Measurements from ENCODE around the gene HIRA. TPM values are rescaled to one million over a fixed set of nuclear protein-coding genes. Genes with fewer than 3 reads are reported as not detected.

HIRA gene
- total and polyA plus RNA-seq, 4 donors = 4.1 to 32.5 (median 23.0) TPM

- no peak for DNase-seq (ENCODE audit: low spot score)
- Histone ChIP-seq H3K36me3 (ENCODE audit: control insufficient read depth in 4 of 4, insufficient read depth in 3 of 4, low read depth in 1 of 4, low read length in 3 of 4) (peaks cover 0 to 13% (median 4%) of the 10 kb centered on the region in 4 donors), H3K4me1 (ENCODE audit: control insufficient read depth in 4 of 4, insufficient read depth in 4 of 4, low read length in 3 of 4) (peaks cover 4 to 23% (median 12%) of the 10 kb centered on the region in 4 donors)
Observed at GRCh38 chr22:19443544-19444211, 12.1 kb upstream of the HIRA start.

GRCh38 chr22:19442166-19442565 lies 10.6 kb upstream of the HIRA start:
- Histone ChIP-seq H3K4me3 (ENCODE audit: low read depth in 1 of 3, low read length in 3 of 3) (no peak overlapping the region), H3K36me3 (ENCODE audit: control insufficient read depth in 4 of 4, insufficient read depth in 3 of 4, low read depth in 1 of 4, low read length in 3 of 4) (peaks cover 0 to 13% (median 4%) of the 10 kb centered on the region in 4 donors), H3K27ac (ENCODE audit: low read depth in 1 of 2, low read length in 2 of 2) (no peak overlapping the region), H3K27me3 (ENCODE audit: control insufficient read depth in 4 of 4, insufficient read depth in 4 of 4, low read length in 3 of 4) (no peaks in the 10 kb centered on the region), H3K9me3 (ENCODE audit: control insufficient read depth in 4 of 4, low read length in 3 of 4) (no peaks in the 10 kb centered on the region), H3K4me1 (ENCODE audit: control insufficient read depth in 4 of 4, insufficient read depth in 4 of 4, low read length in 3 of 4) (peaks cover 0 to 17% (median 7%) of the 10 kb centered on the region in 4 donors), H3K9ac (ENCODE audit: low read depth in 1 of 2, low read length in 2 of 2) (no peak overlapping the region)
- 96% methylated on average over 2 of the region's 2 CpGs for WGBS
- no peak for TF ChIP-seq RAD21 (IDR thresholded peaks at IDR 0.05)
- TF ChIP-seq NR2F2 (IDR thresholded peaks at IDR 0.05) = no peak
- TF ChIP-seq HNF4G (IDR thresholded peaks at IDR 0.05) = no peak
- no peak for TF ChIP-seq RXRA (IDR thresholded peaks at IDR 0.05)
- TF ChIP-seq TAF1 (conservative IDR thresholded peaks at IDR 0.05) = no peak
- TF ChIP-seq CTCF (IDR thresholded peaks at IDR 0.05; ENCODE audit: low read depth, low read length, missing input control) = no peak
- no peak for TF ChIP-seq SP1 (IDR thresholded peaks at IDR 0.05)
- DNase-seq (ENCODE audit: low spot score) = no peak

More at GRCh38 chr22:19443544-19444211, 12.1 kb upstream of the HIRA start:
- 82% methylated on average over 7 of the region's 7 CpGs for WGBS
- Histone ChIP-seq H3K27ac (ENCODE audit: low read depth in 1 of 2, low read length in 2 of 2) (no peak overlapping the region), H3K4me3 (ENCODE audit: low read depth in 1 of 3, low read length in 3 of 3) (no peak overlapping the region), H3K27me3 (ENCODE audit: control insufficient read depth in 4 of 4, insufficient read depth in 4 of 4, low read length in 3 of 4) (no peaks in the 10 kb centered on the region), H3K9ac (ENCODE audit: low read depth in 1 of 2, low read length in 2 of 2) (no peak overlapping the region), H3K9me3 (ENCODE audit: control insufficient read depth in 4 of 4, low read length in 3 of 4) (no peaks in the 10 kb centered on the region)
- TF ChIP-seq GABPA (IDR thresholded peaks at IDR 0.05 in 1 of 2, conservative IDR thresholded peaks at IDR 0.05 in 1 of 2) (no peak), SP1 (IDR thresholded peaks at IDR 0.05) (no peak), CTCF (IDR thresholded peaks at IDR 0.05; ENCODE audit: low read depth, low read length, missing input control) (no peak), EGR1 (IDR thresholded peaks at IDR 0.05; ENCODE audit: low read depth in 2 of 2) (no peak)
- TF ChIP-seq, protein P1, sequence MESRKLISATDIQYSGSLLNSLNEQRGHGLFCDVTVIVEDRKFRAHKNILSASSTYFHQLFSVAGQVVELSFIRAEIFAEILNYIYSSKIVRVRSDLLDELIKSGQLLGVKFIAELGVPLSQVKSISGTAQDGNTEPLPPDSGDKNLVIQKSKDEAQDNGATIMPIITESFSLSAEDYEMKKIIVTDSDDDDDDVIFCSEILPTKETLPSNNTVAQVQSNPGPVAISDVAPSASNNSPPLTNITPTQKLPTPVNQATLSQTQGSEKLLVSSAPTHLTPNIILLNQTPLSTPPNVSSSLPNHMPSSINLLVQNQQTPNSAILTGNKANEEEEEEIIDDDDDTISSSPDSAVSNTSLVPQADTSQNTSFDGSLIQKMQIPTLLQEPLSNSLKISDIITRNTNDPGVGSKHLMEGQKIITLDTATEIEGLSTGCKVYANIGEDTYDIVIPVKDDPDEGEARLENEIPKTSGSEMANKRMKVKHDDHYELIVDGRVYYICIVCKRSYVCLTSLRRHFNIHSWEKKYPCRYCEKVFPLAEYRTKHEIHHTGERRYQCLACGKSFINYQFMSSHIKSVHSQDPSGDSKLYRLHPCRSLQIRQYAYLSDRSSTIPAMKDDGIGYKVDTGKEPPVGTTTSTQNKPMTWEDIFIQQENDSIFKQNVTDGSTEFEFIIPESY (IDR thresholded peaks at IDR 0.05) = no peak
- TF ChIP-seq, protein P2, sequence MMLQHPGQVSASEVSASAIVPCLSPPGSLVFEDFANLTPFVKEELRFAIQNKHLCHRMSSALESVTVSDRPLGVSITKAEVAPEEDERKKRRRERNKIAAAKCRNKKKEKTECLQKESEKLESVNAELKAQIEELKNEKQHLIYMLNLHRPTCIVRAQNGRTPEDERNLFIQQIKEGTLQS (IDR thresholded peaks at IDR 0.05) = no peak
- TF ChIP-seq, protein P3, sequence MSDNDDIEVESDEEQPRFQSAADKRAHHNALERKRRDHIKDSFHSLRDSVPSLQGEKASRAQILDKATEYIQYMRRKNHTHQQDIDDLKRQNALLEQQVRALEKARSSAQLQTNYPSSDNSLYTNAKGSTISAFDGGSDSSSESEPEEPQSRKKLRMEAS (IDR thresholded peaks at IDR 0.05) = no peak
